Stimulated activated CD8-positive, alpha-beta memory T cell treated with anti-CD3 and anti-CD28 coated beads, Interleukin-4, amount 100 ng/mL, for 48 hours (primary cell): ENCODE results near the gene TBC1D2B.

Experiments
- DNase-seq: peaks from one replicate; pipeline ENCODE4 v3.0.0-alpha.2; 2020

The TBC1D2B gene

GRCh38 chr15:78093242-78094020 is 15.9 kb upstream of the TBC1D2B start:
- DNase-seq = no peak

- no peak for DNase-seq
Observed at GRCh38 chr15:78092261-78093041, 14.9 kb upstream of the TBC1D2B start, which contains the start of gene SH2D7. Gene SH2D7, plus strand, starts transcription at chr15:78092561. Its CDS starts 24 bp downstream, at chr15:78092585.

- DNase-seq = no peak
Observed at GRCh38 chr15:78090422-78091063, 13.0 kb upstream of the TBC1D2B start.

- DNase-seq = no peak
Observed at GRCh38 chr15:78088773-78089080, 11.2 kb upstream of the TBC1D2B start.

GRCh38 chr15:78087951-78088772 is 10.7 kb upstream of the TBC1D2B start:
- no peak for DNase-seq

GRCh38 chr15:78085928-78086327 is 8.4 kb upstream of the TBC1D2B start:
- no peak for DNase-seq

GRCh38 chr15:78084449-78084750 is 6.9 kb upstream of the TBC1D2B start:
- DNase-seq = no peak

- no peak for DNase-seq
Observed at GRCh38 chr15:78083687-78084448, 6.4 kb upstream of the TBC1D2B start.

- no peak for DNase-seq
Observed at GRCh38 chr15:78083186-78083585, 5.7 kb upstream of the TBC1D2B start.

GRCh38 chr15:78082743-78083110 is 5.2 kb upstream of the TBC1D2B start:
- no peak for DNase-seq

GRCh38 chr15:78082106-78082742 is 4.7 kb upstream of the TBC1D2B start:
- no peak for DNase-seq

GRCh38 chr15:78080088-78080460 is 2.6 kb upstream of the TBC1D2B start:
- no peak for DNase-seq

- no peak for DNase-seq
Observed at GRCh38 chr15:78079298-78080087, 2.0 kb upstream of the TBC1D2B start.

- DNase-seq = no peak
Observed at GRCh38 chr15:78077871-78078210, 330 bp upstream of the TBC1D2B start.

- DNase-seq = no peak
Observed at GRCh38 chr15:78076231-78077052, 1.1 kb downstream of the TBC1D2B start.

- no peak for DNase-seq
Observed at GRCh38 chr15:78075490-78076230, 1.9 kb downstream of the TBC1D2B start.

- no peak for DNase-seq
Observed at GRCh38 chr15:78073046-78073787, 4.3 kb downstream of the TBC1D2B start.

GRCh38 chr15:78072080-78072892 is 5.2 kb downstream of the TBC1D2B start:
- no peak for DNase-seq
